Measurements from ENCODE around the gene RIMS3. TPM values are rescaled to one million over a fixed set of nuclear protein-coding genes. Genes with fewer than 3 reads are reported as not detected.

RIMS3 gene
- polyA plus RNA-seq, 1 donor from 2014 or later = 31.6 TPM

DNA sequence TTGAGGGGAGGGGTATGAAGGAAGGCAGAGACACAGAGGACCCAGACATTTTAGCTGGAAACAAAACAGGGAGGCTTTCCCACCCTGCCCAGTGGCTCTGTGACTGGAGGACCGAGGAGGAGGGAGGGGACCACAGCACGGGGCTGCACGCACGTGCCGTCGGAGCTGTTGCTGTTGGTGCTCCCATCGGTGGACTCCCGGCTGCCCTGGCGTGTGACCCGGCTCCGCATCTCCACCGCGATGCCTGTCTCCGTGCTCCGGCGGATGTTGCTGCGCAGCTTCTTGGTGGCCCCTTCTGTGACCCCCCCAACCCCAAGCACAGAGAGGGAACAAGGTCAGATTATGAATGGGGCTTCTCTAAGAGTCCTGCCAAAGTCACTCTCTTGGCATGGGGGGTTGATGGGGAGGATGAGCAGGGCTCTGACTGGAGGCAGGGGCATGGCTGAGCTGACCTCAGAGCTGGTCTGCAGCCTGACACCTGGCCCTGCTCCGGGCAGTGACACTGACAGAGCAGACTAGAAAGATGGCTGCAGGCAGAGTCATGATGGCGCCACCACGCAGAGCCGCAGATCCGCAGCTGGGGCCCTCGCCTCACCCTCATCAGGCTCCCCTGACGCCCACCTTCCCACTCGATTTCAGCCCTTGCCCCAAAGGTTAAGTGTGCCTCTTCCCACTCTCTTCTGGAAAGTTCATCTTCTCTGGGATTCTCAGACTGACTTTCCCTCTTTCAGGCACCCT is 29.6 kb downstream of the RIMS3 start:
- no peaks in the 10 kb centered on the region for H3F3A ChIP-seq (ENCODE audit: insufficient read depth, low read length, poor library complexity, severe bottlenecking)
- H3K4me2 ChIP-seq (ENCODE audit: low read length) = no peak overlapping the region
- H3K9me3 ChIP-seq (ENCODE audit: low read length) = no peaks in the 10 kb centered on the region
- no peak overlapping the region for H2AFZ ChIP-seq (ENCODE audit: low read depth, low read length)
- no peaks in the 10 kb centered on the region for H3K79me2 ChIP-seq (replicated peaks; ENCODE audit: insufficient read depth, low read length)
- no peak overlapping the region for H3K4me3 ChIP-seq (ENCODE audit: low read length)
- H3K36me3 ChIP-seq (ENCODE audit: insufficient read depth, low read length) = no peaks in the 10 kb centered on the region
- TF ChIP-seq POLR2AphosphoS5 (IDR thresholded peaks at IDR 0.05) (no peak), RAD21 (conservative IDR thresholded peaks at IDR 0.05) (no peak), MXI1 (conservative IDR thresholded peaks at IDR 0.05; ENCODE audit: poor library complexity, severe bottlenecking) (no peak), EZH2 (IDR thresholded peaks at IDR 0.05; ENCODE audit: borderline replicate concordance, insufficient read depth, low read length, poor library complexity, severe bottlenecking) (no peak), EP300 (conservative IDR thresholded peaks at IDR 0.05; ENCODE audit: poor library complexity, severe bottlenecking) (no peak), SMC3 (conservative IDR thresholded peaks at IDR 0.05; ENCODE audit: poor library complexity) (no peak), TAF1 (IDR thresholded peaks at IDR 0.05; ENCODE audit: low read depth) (no peak)
- TF ChIP-seq, protein P1, sequence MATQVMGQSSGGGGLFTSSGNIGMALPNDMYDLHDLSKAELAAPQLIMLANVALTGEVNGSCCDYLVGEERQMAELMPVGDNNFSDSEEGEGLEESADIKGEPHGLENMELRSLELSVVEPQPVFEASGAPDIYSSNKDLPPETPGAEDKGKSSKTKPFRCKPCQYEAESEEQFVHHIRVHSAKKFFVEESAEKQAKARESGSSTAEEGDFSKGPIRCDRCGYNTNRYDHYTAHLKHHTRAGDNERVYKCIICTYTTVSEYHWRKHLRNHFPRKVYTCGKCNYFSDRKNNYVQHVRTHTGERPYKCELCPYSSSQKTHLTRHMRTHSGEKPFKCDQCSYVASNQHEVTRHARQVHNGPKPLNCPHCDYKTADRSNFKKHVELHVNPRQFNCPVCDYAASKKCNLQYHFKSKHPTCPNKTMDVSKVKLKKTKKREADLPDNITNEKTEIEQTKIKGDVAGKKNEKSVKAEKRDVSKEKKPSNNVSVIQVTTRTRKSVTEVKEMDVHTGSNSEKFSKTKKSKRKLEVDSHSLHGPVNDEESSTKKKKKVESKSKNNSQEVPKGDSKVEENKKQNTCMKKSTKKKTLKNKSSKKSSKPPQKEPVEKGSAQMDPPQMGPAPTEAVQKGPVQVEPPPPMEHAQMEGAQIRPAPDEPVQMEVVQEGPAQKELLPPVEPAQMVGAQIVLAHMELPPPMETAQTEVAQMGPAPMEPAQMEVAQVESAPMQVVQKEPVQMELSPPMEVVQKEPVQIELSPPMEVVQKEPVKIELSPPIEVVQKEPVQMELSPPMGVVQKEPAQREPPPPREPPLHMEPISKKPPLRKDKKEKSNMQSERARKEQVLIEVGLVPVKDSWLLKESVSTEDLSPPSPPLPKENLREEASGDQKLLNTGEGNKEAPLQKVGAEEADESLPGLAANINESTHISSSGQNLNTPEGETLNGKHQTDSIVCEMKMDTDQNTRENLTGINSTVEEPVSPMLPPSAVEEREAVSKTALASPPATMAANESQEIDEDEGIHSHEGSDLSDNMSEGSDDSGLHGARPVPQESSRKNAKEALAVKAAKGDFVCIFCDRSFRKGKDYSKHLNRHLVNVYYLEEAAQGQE (IDR thresholded peaks at IDR 0.05; ENCODE audit: borderline replicate concordance) = no peak
- TF ChIP-seq, protein P2, sequence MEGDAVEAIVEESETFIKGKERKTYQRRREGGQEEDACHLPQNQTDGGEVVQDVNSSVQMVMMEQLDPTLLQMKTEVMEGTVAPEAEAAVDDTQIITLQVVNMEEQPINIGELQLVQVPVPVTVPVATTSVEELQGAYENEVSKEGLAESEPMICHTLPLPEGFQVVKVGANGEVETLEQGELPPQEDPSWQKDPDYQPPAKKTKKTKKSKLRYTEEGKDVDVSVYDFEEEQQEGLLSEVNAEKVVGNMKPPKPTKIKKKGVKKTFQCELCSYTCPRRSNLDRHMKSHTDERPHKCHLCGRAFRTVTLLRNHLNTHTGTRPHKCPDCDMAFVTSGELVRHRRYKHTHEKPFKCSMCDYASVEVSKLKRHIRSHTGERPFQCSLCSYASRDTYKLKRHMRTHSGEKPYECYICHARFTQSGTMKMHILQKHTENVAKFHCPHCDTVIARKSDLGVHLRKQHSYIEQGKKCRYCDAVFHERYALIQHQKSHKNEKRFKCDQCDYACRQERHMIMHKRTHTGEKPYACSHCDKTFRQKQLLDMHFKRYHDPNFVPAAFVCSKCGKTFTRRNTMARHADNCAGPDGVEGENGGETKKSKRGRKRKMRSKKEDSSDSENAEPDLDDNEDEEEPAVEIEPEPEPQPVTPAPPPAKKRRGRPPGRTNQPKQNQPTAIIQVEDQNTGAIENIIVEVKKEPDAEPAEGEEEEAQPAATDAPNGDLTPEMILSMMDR (IDR thresholded peaks at IDR 0.05; ENCODE audit: poor library complexity, severe bottlenecking) = no peak
- H3K27me3 ChIP-seq (ENCODE audit: insufficient read depth, low read depth, low read length) = no peaks in the 10 kb centered on the region
- H3K9me2 ChIP-seq (ENCODE audit: insufficient read depth, low read length) = no peaks in the 10 kb centered on the region
- H4K20me1 ChIP-seq (ENCODE audit: insufficient read depth) = no peaks in the 10 kb centered on the region
- no peak overlapping the region for H3K9ac ChIP-seq (ENCODE audit: low read length)
- no peak overlapping the region for H3K27ac ChIP-seq (ENCODE audit: low read length)

DNA sequence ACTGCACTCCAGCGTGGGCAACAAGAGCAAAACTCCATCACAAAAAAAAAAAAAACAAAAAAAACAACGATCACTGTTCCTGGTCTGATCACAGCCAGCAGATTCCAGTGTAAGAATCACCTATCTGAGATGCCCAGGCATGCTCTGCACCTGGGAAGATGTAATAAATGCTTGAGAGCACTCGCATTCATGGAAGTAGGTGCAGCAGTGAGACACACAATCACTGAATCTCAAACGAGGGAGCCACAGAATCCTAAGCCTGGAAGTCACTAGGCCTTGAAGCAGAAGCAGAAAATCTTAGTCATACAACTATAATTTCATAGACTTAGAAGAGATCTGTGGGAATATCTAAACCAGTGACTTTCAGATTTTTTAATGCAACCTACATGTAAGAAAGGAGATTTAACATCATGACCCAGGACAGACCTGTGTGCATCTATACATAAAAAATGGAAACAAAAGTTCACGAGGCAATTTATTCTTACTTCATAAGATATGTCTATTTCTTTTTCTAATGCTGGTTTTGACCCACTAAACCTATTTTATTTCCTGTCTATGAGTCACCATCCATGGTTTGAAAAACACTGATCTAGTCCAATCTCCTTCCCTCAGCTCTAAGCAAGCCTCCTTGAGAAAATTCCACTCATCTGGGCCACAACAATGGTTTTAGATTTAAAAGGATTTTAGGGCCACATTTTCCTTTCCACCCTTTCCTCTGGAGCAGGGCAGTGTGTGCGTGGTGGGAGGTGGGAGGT is 30.4 kb downstream of the RIMS3 start:
- H3K9ac ChIP-seq (ENCODE audit: low read length) = no peak overlapping the region
- H3F3A ChIP-seq (ENCODE audit: insufficient read depth, low read length, poor library complexity, severe bottlenecking) = no peaks in the 10 kb centered on the region
- no peaks in the 10 kb centered on the region for H3K27me3 ChIP-seq (ENCODE audit: insufficient read depth, low read depth, low read length)
- TF ChIP-seq SMC3 (conservative IDR thresholded peaks at IDR 0.05; ENCODE audit: poor library complexity) (no peak), POLR2AphosphoS5 (IDR thresholded peaks at IDR 0.05) (no peak), MXI1 (conservative IDR thresholded peaks at IDR 0.05; ENCODE audit: poor library complexity, severe bottlenecking) (no peak)
- TF ChIP-seq, protein P2 (IDR thresholded peaks at IDR 0.05; ENCODE audit: poor library complexity, severe bottlenecking) = no peak
- no peaks in the 10 kb centered on the region for H4K20me1 ChIP-seq (ENCODE audit: insufficient read depth)
- no peak overlapping the region for H2AFZ ChIP-seq (ENCODE audit: low read depth, low read length)
- H3K4me2 ChIP-seq (ENCODE audit: low read length) = no peak overlapping the region
- H3K79me2 ChIP-seq (replicated peaks; ENCODE audit: insufficient read depth, low read length) = no peaks in the 10 kb centered on the region
- H3K4me3 ChIP-seq (ENCODE audit: low read length) = no peak overlapping the region
- H3K9me3 ChIP-seq (ENCODE audit: low read length) = no peaks in the 10 kb centered on the region
- no peaks in the 10 kb centered on the region for H3K36me3 ChIP-seq (ENCODE audit: insufficient read depth, low read length)
- no peak overlapping the region for H3K27ac ChIP-seq (ENCODE audit: low read length)
- no peaks in the 10 kb centered on the region for H3K9me2 ChIP-seq (ENCODE audit: insufficient read depth, low read length)

Data from neural cell (in vitro differentiated cells).